IgD-negative memory B cell (primary cell): ENCODE measurements around the gene LPP. TPM values are rescaled to one million over a fixed set of nuclear protein-coding genes. Genes with fewer than 3 reads are reported as not detected.

ENCODE experiments used
- H3K27ac Mint-ChIP-seq, 3 donors: one replicate each; pipeline ENCODE4 v1.8.0; 2020 to 2022; ENCODE audit warnings: mild to moderate bottlenecking in 3 of 3, mixed read lengths in 3 of 3, moderate library complexity in 1 of 3
- H3K27me3 Mint-ChIP-seq: one replicate; pipeline ENCODE4 v1.8.0; 2021; ENCODE audit warnings: mixed read lengths
- H3K36me3 Mint-ChIP-seq: one replicate; pipeline ENCODE4 v1.8.0; 2020; ENCODE audit warnings: mild to moderate bottlenecking, mixed read lengths
- H3K4me1 Mint-ChIP-seq, 3 donors: one replicate each; pipeline ENCODE4 v1.8.0; 2020 to 2022; ENCODE audit warnings: mixed read lengths in 3 of 3, mild to moderate bottlenecking in 1 of 3
- H3K4me3 Mint-ChIP-seq, 4 donors: one replicate each; pipeline ENCODE4 v1.8.0; 2020 to 2022; ENCODE audit warnings: mild to moderate bottlenecking in 4 of 4, mixed read lengths in 4 of 4, moderate library complexity in 3 of 4
- H3K9me3 Mint-ChIP-seq, 3 donors: one replicate each; pipeline ENCODE4 v1.8.0; 2020 to 2021; ENCODE audit warnings: mixed read lengths in 3 of 3, mild to moderate bottlenecking in 1 of 3
- polyA plus RNA-seq: library from polyadenylated mRNA; unstranded; fragments of 300-500 nt; fragmentation: Illumina TruSeq; gene quantifications from one replicate; pipeline ENCODE4 v1.2.3, GENCODE V29; 2021

The LPP gene
- polyA plus RNA-seq, 1 donor from 2014 or later = 29.2 TPM

DNA sequence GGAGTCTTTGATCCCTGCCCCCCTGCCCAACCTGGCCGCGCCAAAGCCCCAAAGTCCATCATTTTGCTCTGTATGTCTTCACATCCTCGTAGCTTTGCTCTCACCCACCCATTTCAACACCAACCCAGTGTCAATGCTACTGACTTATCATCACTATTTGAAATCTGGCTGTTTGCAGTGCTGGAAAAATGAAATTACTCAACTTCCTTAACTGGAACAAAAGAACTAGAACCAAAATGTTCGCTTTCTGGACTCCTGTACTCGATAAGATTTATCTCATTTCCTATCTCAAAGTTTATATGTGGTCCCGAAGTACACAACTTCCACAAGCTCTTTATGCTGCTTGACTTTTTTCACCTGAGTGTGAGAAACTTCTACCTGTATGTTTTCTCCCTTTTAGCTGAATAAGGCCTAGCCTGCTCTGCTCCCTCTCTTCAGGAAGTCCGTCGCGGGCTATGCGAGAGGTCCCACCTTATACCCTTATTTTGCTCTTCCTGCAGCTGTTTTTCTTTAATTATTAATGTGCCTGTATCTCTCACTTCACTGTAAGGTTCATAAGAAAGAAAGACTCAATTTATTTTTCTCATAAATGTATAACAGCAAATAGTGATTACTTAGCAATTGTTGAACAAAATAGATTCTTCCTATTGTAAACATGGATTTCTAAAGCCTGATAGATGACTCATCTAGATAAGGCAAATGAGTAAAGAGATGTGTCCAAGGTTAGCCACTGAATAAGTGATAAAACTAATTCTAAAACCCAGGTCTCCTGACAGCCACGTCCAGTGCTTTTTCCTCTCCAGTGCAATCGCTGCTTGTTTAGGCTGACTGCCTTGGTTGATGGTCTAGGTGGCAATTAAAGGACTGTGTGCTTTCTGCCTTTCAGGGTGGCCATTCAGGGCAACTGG lies 553.7 kb downstream of the LPP start:
- no peaks in the 10 kb centered on the region for H3K9me3 Mint-ChIP-seq
- peaks cover 15% of the 10 kb centered on the region for H3K36me3 Mint-ChIP-seq
- H3K27ac Mint-ChIP-seq = peak overlapping the region in 1 of 3 donors; percentile 26
- H3K27me3 Mint-ChIP-seq = no peaks in the 10 kb centered on the region
- peaks cover 13 to 26% (median 22%) of the 10 kb centered on the region in 3 donors for H3K4me1 Mint-ChIP-seq
- H3K4me3 Mint-ChIP-seq = no peak overlapping the region

GRCh38 chr3:188711881-188712247 lies 557.9 kb downstream of the LPP start:
- no peaks in the 10 kb centered on the region for H3K9me3 Mint-ChIP-seq
- H3K27me3 Mint-ChIP-seq = no peaks in the 10 kb centered on the region
- H3K4me1 Mint-ChIP-seq = peaks cover 12 to 15% (median 15%) of the 10 kb centered on the region in 3 donors
- no peak overlapping the region for H3K4me3 Mint-ChIP-seq
- H3K27ac Mint-ChIP-seq = no peak overlapping the region
- peaks cover 19% of the 10 kb centered on the region for H3K36me3 Mint-ChIP-seq

- H3K4me1 Mint-ChIP-seq = peaks cover 15% of the 10 kb centered on the region in 3 donors
- no peak overlapping the region for H3K4me3 Mint-ChIP-seq
- H3K9me3 Mint-ChIP-seq = no peaks in the 10 kb centered on the region
- H3K27me3 Mint-ChIP-seq = no peaks in the 10 kb centered on the region
- peaks cover 17% of the 10 kb centered on the region for H3K36me3 Mint-ChIP-seq
- no peak overlapping the region for H3K27ac Mint-ChIP-seq
Measured at GRCh38 chr3:188712248-188712924, 558.4 kb downstream of the LPP start.

- Mint-ChIP-seq H3K4me1 (peaks cover 15 to 16% (median 15%) of the 10 kb centered on the region in 3 donors), H3K27me3 (no peaks in the 10 kb centered on the region), H3K4me3 (no peak overlapping the region), H3K9me3 (no peaks in the 10 kb centered on the region), H3K36me3 (peaks cover 12% of the 10 kb centered on the region), H3K27ac (no peak overlapping the region)
Measured at GRCh38 chr3:188712991-188713390, 559.0 kb downstream of the LPP start.

DNA sequence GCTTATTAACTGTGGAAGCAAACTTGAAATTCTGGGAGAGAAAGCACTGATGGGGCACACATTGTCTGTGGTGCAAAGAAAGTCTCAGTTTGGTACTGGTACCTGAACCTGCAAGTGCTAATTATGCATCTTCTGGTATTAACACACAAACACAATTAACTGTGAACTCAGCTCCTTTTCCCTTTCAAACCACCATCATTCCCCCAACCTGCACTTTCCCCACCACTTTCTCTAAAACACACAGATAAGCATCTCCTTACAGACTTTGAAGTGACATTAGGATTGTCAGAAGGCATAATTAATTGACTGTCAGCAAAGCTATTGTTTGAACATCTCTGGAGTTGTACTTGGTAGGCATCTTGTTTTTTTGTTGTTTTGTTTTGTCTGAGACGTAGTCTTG lies 565.6 kb downstream of the LPP start:
- no peak overlapping the region for H3K4me3 Mint-ChIP-seq
- peaks cover 0 to 9% (median 4%) of the 10 kb centered on the region in 3 donors for H3K4me1 Mint-ChIP-seq
- H3K27me3 Mint-ChIP-seq = no peaks in the 10 kb centered on the region
- no peaks in the 10 kb centered on the region for H3K36me3 Mint-ChIP-seq
- H3K9me3 Mint-ChIP-seq = no peaks in the 10 kb centered on the region
- no peak overlapping the region for H3K27ac Mint-ChIP-seq

- H3K27ac Mint-ChIP-seq = no peak overlapping the region
- no peaks in the 10 kb centered on the region for H3K36me3 Mint-ChIP-seq
- no peak overlapping the region for H3K4me3 Mint-ChIP-seq
- H3K4me1 Mint-ChIP-seq = peaks cover 0 to 9% (median 4%) of the 10 kb centered on the region in 3 donors
- no peaks in the 10 kb centered on the region for H3K27me3 Mint-ChIP-seq
- H3K9me3 Mint-ChIP-seq = no peaks in the 10 kb centered on the region
Measured at GRCh38 chr3:188720215-188720614, 566.3 kb downstream of the LPP start.

GRCh38 chr3:188720636-188721035 lies 566.7 kb downstream of the LPP start:
- Mint-ChIP-seq H3K27me3 (no peaks in the 10 kb centered on the region), H3K4me3 (no peak overlapping the region), H3K9me3 (no peaks in the 10 kb centered on the region), H3K4me1 (peaks cover 0 to 9% (median 4%) of the 10 kb centered on the region in 3 donors), H3K27ac (no peak overlapping the region), H3K36me3 (no peaks in the 10 kb centered on the region)

DNA sequence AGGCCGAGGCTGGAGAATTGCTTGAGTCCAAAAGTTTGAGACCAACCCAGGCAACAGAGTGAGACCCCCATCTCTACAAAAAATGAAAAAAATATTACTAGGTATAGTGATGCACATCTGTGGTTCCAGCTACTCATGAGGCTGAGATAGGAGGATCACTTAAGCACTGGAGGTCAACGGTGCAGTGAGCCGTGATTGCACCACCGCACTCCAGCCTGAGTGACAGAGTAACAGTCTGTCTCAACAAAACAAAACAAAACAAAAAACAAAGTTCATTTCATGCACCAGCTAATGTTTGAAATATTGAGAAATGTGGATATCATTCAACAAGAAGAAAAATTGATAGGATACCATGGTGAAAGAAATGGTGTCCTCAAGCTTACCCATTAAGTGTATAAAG lies 567.4 kb downstream of the LPP start:
- no peak overlapping the region for H3K4me3 Mint-ChIP-seq
- no peak overlapping the region for H3K27ac Mint-ChIP-seq
- peaks cover under 1 to 10% (median 9%) of the 10 kb centered on the region in 3 donors for H3K4me1 Mint-ChIP-seq
- no peaks in the 10 kb centered on the region for H3K36me3 Mint-ChIP-seq
- H3K27me3 Mint-ChIP-seq = no peaks in the 10 kb centered on the region
- H3K9me3 Mint-ChIP-seq = no peaks in the 10 kb centered on the region

DNA sequence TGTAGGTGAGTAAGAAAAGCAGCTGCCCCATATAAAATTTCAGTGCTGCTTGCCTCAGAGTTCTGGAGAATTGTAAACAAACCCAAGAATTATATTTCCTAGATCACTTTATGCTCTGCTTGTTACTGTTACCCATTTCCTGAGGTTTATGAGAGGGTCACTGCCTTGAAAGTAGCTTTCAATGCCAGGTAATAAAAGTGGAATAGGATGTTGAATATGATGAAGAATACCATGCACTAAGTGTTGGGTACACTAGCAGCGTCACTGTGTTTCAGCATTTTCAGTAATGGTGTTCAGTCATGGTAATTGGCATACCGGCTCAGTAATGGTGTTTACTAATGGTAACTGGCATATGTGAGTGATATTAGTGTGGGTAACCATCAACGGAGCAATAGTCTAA lies 568.0 kb downstream of the LPP start:
- H3K27ac Mint-ChIP-seq = no peak overlapping the region
- no peaks in the 10 kb centered on the region for H3K27me3 Mint-ChIP-seq
- no peaks in the 10 kb centered on the region for H3K36me3 Mint-ChIP-seq
- peaks cover 5 to 16% (median 14%) of the 10 kb centered on the region in 3 donors for H3K4me1 Mint-ChIP-seq
- H3K9me3 Mint-ChIP-seq = no peaks in the 10 kb centered on the region
- no peak overlapping the region for H3K4me3 Mint-ChIP-seq

DNA sequence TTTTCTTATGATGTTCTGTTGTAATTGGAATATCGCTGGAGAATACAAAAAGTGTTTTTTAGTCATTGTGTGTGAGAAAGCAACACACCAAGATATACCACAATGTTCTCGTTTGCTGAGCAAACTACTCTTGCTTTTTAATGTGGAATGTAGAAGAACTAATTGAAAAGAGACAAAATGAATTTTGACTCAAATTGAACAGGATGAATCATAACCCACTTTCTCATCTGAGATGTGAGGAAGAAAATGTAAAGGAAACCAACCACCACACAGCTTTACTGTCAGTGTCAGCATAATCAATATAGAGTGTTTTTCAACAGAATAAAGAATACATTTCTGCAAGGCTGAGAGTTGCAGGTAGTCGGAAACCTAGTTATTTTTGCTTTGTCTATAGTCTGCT lies 569.0 kb downstream of the LPP start:
- Mint-ChIP-seq H3K36me3 (no peaks in the 10 kb centered on the region), H3K27me3 (no peaks in the 10 kb centered on the region), H3K27ac (peak overlapping the region in 1 of 3 donors; percentile 29), H3K4me1 (peaks cover 13 to 23% (median 21%) of the 10 kb centered on the region in 3 donors), H3K4me3 (no peak overlapping the region), H3K9me3 (no peaks in the 10 kb centered on the region)

- Mint-ChIP-seq H3K27ac (peak overlapping the region in 1 of 3 donors; percentile 20), H3K27me3 (no peaks in the 10 kb centered on the region), H3K4me1 (peaks cover 37 to 50% (median 48%) of the 10 kb centered on the region in 3 donors), H3K9me3 (no peaks in the 10 kb centered on the region), H3K4me3 (no peak overlapping the region), H3K36me3 (peaks cover 4% of the 10 kb centered on the region)
Measured at GRCh38 chr3:188727052-188727451, 573.1 kb downstream of the LPP start.

- Mint-ChIP-seq H3K4me1 (peaks cover 37 to 54% (median 42%) of the 10 kb centered on the region in 3 donors), H3K9me3 (no peaks in the 10 kb centered on the region), H3K27ac (peak overlapping the region in 1 of 3 donors; percentile 21), H3K36me3 (peaks cover 8% of the 10 kb centered on the region), H3K27me3 (no peaks in the 10 kb centered on the region), H3K4me3 (no peak overlapping the region)
Measured at GRCh38 chr3:188728371-188728896, 574.5 kb downstream of the LPP start.

DNA sequence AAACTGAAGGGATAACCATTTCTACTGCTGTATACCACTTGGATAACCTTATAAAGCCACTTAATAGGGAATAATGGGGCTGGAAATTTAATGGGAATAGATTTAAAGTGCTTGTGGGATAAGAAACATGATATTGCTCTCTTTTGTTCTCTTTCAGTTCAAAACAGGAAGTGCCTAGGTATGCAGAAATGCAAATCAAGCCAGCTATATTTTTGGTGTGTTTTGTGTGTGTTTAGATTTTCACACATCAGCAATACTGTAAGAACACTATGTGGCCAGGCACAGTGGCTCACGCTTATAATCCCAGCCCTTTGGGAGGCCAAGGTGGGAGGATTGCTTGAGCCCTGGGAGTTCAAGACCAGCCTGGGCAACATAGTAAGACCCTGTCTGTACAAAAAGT lies 575.5 kb downstream of the LPP start:
- H3K27ac Mint-ChIP-seq = peak overlapping the region; percentile 18 to 86 (median 20)
- no peaks in the 10 kb centered on the region for H3K27me3 Mint-ChIP-seq
- no peaks in the 10 kb centered on the region for H3K9me3 Mint-ChIP-seq
- peak overlapping the region; percentile 1 to 79 (median 38) for H3K4me3 Mint-ChIP-seq
- peaks cover 37 to 56% (median 42%) of the 10 kb centered on the region in 3 donors for H3K4me1 Mint-ChIP-seq
- H3K36me3 Mint-ChIP-seq = peaks cover 8% of the 10 kb centered on the region

DNA sequence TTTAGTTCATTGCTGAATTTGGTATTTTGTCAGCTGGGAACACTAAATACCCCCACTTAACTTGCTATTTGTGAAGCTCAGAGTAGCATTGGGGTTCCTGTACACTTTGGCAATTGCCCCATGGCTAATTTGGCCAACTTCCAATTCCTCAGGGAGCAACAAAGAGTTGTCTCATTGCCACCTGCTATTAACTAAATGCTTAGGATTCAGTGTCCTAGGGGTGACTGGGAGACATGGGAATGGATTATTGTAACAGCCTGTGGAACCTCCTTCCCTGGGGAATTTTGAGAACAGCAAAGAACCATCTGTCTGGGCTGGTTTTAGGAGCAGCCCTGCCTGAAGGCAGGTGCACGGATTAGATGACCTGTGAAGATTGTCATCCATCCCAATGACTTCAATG lies 580.4 kb downstream of the LPP start:
- Mint-ChIP-seq H3K27me3 (no peaks in the 10 kb centered on the region), H3K36me3 (peaks cover 10% of the 10 kb centered on the region), H3K4me1 (peaks cover 11 to 20% (median 13%) of the 10 kb centered on the region in 3 donors), H3K27ac (no peak overlapping the region), H3K9me3 (no peaks in the 10 kb centered on the region), H3K4me3 (no peak overlapping the region)

DNA sequence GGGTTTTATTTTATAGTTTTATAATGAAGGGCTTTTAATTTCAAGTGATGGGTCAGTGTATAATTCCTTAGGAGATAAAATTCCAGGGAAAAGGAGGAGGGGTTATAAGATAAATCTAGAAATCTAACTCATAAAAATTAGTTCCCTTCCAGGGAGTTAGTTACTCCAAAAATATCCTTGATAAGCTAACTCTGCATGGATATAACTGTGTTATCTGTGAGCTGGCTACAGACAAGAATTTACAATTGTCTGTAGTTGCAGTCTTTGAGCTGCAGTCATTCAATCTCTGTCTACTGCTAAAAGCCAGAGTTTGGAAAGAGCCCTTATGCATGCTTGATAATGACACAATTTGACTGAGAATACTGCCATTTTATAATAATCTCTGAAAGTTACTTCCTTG lies 585.6 kb downstream of the LPP start:
- Mint-ChIP-seq H3K9me3 (no peaks in the 10 kb centered on the region), H3K4me3 (no peak overlapping the region), H3K36me3 (peaks cover under 1% of the 10 kb centered on the region), H3K27me3 (no peaks in the 10 kb centered on the region), H3K4me1 (no peaks in the 10 kb centered on the region), H3K27ac (no peak overlapping the region)
